HCT116 (cell line): ENCODE results near the gene EXOC4.

Source experiments
- CBX3 ChIP-seq: IDR thresholded peaks from 2 replicates; pipeline ENCODE4 v1.6.1; 2012; ENCODE audit warnings: low read depth
- ELF1 ChIP-seq: IDR thresholded peaks from 2 replicates; pipeline ENCODE4 v1.6.1; 2012; ENCODE audit warnings: low read depth, borderline replicate concordance
- EZH2 ChIP-seq: fragments of 200-600 bp; sonication (generic); IDR thresholded peaks from 2 replicates; pipeline ENCODE4 v1.6.1; 2017; ENCODE audit warnings: antibody characterized with exemption, mixed run types
- POLR2A ChIP-seq: IDR thresholded peaks from 2 replicates; pipeline ENCODE4 v1.7.0; 2011; ENCODE audit warnings: borderline replicate concordance; ENCODE audit not compliant: insufficient read depth, insufficient read length; ENCODE audit errors: extremely low read depth
- RAD21 ChIP-seq: IDR thresholded peaks from 2 replicates; pipeline ENCODE4 v1.6.1; 2012; ENCODE audit warnings: low read depth, mild to moderate bottlenecking
- TCF7L2 ChIP-seq: IDR thresholded peaks from 2 replicates; pipeline ENCODE4 v1.7.0; 2011; ENCODE audit warnings: borderline replicate concordance, inconsistent platforms; ENCODE audit not compliant: insufficient read depth, insufficient read length; ENCODE audit errors: extremely low read depth
- ZFX ChIP-seq: fragments of 450-650 bp; IDR thresholded peaks from 2 replicates; pipeline ENCODE4 v1.6.1; 2017
- TF ChIP-seq, protein P1 (sequence below), 3 experiments: fragments of 200-600 bp in 1 of 3; sonication (generic) in 1 of 3; IDR thresholded peaks in 2 of 3; conservative IDR thresholded peaks in 1 of 3; 2 replicates each; pipeline ENCODE4 v1.5.1; 2012 to 2017; ENCODE audit warnings: low read depth in 2 of 3, low read length in 2 of 3, antibody characterized with exemption in 1 of 3, borderline replicate concordance in 1 of 3, control low read depth in 1 of 3, mild to moderate bottlenecking in 1 of 3, mixed read lengths in 1 of 3, mixed run types in 1 of 3, moderate library complexity in 1 of 3; ENCODE audit not compliant: insufficient read depth in 1 of 3
- TF ChIP-seq, protein P2 (sequence below): IDR thresholded peaks from 2 replicates; pipeline ENCODE4 v1.6.1; 2011; ENCODE audit warnings: mild to moderate bottlenecking, low read length, moderate library complexity; ENCODE audit not compliant: insufficient replicate concordance; ENCODE audit errors: extremely low read depth

DNA sequence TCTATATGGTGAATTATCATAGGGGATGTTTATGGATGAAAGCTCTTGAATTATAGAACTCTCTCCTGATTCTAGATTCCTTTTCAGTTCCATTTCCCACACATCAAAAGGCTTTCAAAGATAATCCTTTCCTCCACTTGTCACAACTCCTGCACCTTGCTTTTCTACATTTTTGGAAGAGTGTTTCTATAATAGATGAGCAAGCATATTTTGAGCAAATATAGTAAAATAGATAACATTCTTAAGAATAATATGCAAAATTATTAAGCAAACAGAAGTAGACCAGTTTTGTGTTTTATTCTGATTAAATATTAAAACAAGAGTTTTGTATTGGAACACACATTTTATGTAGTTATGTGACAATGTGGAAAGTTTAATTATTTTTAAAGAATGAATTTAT, 340.7 kb downstream of the EXOC4 start:
- TF ChIP-seq POLR2A (no peak), TCF7L2 (no peak), ZFX (no peak), EZH2 (no peak), CBX3 (no peak), ELF1 (no peak), RAD21 (no peak)
- TF ChIP-seq, protein P1, sequence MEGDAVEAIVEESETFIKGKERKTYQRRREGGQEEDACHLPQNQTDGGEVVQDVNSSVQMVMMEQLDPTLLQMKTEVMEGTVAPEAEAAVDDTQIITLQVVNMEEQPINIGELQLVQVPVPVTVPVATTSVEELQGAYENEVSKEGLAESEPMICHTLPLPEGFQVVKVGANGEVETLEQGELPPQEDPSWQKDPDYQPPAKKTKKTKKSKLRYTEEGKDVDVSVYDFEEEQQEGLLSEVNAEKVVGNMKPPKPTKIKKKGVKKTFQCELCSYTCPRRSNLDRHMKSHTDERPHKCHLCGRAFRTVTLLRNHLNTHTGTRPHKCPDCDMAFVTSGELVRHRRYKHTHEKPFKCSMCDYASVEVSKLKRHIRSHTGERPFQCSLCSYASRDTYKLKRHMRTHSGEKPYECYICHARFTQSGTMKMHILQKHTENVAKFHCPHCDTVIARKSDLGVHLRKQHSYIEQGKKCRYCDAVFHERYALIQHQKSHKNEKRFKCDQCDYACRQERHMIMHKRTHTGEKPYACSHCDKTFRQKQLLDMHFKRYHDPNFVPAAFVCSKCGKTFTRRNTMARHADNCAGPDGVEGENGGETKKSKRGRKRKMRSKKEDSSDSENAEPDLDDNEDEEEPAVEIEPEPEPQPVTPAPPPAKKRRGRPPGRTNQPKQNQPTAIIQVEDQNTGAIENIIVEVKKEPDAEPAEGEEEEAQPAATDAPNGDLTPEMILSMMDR (IDR thresholded peaks at IDR 0.05 in 2 of 3, conservative IDR thresholded peaks at IDR 0.05 in 1 of 3; ENCODE audit: borderline replicate concordance in 1 of 3, insufficient read depth in 1 of 3, low read depth in 2 of 3, low read length in 2 of 3): no peak
- TF ChIP-seq, protein P2, sequence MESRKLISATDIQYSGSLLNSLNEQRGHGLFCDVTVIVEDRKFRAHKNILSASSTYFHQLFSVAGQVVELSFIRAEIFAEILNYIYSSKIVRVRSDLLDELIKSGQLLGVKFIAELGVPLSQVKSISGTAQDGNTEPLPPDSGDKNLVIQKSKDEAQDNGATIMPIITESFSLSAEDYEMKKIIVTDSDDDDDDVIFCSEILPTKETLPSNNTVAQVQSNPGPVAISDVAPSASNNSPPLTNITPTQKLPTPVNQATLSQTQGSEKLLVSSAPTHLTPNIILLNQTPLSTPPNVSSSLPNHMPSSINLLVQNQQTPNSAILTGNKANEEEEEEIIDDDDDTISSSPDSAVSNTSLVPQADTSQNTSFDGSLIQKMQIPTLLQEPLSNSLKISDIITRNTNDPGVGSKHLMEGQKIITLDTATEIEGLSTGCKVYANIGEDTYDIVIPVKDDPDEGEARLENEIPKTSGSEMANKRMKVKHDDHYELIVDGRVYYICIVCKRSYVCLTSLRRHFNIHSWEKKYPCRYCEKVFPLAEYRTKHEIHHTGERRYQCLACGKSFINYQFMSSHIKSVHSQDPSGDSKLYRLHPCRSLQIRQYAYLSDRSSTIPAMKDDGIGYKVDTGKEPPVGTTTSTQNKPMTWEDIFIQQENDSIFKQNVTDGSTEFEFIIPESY: no peak
